D721Med (cell line): ENCODE results near the gene CAMK2B.

ENCODE experiments used
- DNase-seq: peaks from one replicate; pipeline ENCODE4 v3.0.0; 2011; ENCODE audit warnings: low spot score; ENCODE audit not compliant: insufficient read length
- FAIRE-seq: peaks from 2 replicates; lab custom pipeline; 2011; peaks lifted over from hg19 to GRCh38; lab: Jason Lieb, UNC
- TF ChIP-seq, protein P1 (sequence below): IDR thresholded peaks from 2 replicates; pipeline ENCODE4 v1.5.1; 2012; ENCODE audit warnings: mild to moderate bottlenecking, control low read depth; ENCODE audit not compliant: insufficient read depth; ENCODE audit errors: missing control alignments

CAMK2B gene

DNA sequence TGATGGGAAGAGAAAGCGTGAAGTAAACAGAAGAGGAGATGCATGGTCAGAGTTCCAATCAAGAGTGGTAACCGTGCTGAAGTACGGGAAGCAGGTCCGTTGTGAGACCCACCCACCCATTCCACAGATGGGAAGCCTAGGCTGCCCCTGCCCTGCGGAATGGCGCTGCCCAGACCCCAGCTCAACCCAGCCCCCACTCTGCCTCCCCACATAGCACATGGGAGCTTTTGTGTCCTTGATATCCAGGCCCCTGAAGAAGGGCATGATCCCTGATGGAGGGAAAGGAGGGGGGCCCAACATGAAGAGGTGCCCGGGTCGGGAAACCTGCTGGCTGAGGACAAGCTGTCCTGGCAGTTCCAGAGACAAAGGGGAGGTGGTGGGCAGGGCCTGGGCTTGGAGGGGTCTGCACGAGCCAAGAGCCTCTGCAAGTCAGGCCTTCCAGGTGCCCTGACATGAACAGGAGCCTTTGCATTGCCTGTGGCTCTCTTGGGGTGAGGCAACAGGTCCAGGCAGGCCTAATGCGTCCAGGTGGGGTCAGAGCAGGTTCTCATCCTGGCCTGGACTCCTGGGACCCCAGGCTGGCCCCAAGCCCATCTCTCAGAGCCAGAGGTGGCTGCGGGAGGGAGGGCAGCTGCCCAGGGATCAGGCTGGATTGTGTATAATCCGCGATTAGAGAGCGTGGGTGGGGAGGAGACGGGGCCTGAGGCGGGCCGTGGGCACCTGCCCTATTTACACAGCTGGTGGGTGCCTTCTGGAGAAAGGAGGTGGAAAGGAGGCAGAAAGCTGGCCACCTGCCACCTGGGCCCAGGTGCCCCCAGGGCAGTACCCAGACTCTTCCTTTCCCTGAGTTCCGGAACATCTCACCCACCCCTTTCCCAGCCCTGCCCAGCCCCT lies 101.1 kb downstream of the CAMK2B start:
- peak; percentile 99 for DNase-seq
- TF ChIP-seq, protein P1, sequence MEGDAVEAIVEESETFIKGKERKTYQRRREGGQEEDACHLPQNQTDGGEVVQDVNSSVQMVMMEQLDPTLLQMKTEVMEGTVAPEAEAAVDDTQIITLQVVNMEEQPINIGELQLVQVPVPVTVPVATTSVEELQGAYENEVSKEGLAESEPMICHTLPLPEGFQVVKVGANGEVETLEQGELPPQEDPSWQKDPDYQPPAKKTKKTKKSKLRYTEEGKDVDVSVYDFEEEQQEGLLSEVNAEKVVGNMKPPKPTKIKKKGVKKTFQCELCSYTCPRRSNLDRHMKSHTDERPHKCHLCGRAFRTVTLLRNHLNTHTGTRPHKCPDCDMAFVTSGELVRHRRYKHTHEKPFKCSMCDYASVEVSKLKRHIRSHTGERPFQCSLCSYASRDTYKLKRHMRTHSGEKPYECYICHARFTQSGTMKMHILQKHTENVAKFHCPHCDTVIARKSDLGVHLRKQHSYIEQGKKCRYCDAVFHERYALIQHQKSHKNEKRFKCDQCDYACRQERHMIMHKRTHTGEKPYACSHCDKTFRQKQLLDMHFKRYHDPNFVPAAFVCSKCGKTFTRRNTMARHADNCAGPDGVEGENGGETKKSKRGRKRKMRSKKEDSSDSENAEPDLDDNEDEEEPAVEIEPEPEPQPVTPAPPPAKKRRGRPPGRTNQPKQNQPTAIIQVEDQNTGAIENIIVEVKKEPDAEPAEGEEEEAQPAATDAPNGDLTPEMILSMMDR, result no peak
- FAIRE-seq, result no peak

DNA sequence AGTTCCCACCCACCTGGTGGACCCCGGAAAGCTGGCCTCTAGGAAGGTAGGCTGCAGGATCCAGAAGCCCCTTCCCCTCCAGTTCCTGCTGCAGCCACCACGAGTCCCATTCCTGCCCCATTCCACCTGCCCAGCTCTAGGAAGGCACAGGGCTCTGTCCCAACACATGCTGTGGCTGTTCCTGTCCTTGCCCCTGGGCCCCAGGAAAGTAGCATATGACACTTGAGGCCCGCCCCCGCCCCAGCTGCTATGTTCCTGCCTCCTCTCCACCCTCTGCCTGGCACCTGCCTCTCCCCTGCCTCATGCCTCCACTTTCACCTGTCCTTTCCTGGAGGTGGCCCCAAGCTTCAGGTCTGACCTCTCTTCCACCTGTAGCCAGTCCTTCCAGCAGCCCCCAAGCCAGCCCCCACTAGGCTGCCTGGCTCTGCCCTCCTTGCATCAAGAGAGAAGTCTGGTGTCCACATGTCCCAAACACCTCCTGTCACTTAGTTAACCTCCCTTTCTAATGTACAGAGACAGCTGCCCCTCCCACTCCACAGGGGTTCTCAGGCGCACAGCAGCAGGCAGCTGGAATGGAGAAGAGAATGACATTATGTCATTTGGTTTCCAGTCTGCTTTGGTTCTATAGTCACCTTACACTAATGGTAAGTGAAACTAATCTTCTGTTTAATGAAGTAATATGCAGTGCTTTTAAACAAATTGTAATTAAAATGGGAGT lies 101.9 kb downstream of the CAMK2B start:
- DNase-seq, result no peak
- no peak for FAIRE-seq
- TF ChIP-seq, protein P1, result no peak

DNA sequence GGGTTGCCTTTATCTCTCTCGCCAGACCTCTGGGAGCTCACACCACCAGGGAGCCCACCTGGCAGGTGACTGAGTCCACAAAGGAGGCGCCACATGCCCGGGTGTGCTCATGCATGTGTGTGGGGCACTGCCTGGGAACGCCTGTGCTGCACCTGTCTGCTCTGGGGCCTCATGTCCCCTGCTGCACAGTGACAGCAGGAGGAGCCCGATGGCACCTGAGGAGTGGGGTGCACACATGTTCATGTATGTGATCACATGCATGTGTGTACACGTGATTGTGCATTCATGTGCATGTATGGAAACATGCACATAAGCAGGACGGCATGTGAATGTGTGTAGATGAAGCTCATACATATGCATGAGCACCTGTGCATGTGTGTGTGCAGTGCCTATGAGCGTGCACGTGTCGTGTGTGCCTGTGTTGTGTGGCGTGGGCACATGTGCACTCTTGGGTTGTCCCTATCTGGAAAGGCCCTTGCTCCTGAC lies 102.6 kb downstream of the CAMK2B start:
- DNase-seq (no peak), FAIRE-seq (no peak)
- TF ChIP-seq, protein P1, result no peak

DNA sequence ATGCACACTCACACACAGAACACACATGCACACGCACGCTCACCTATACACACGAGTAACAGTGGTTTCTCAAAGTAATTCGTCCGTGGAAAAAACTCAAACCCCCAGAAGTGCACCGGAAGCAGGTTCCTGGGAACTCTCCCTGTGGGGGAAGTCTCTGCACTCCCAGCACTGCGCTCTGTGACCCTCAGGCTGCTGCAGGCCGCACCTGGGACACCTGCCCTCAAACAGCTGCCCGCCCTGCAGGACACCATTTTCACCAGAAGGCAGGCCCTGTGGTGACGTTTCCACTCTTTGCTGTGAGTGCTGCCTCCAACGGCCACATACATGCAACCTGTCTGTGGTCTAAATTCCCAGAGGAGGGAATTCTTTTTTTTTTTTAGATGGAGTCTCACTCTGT lies 103.3 kb downstream of the CAMK2B start:
- FAIRE-seq, result no peak
- TF ChIP-seq, protein P1, result no peak
- DNase-seq, result no peak

DNA sequence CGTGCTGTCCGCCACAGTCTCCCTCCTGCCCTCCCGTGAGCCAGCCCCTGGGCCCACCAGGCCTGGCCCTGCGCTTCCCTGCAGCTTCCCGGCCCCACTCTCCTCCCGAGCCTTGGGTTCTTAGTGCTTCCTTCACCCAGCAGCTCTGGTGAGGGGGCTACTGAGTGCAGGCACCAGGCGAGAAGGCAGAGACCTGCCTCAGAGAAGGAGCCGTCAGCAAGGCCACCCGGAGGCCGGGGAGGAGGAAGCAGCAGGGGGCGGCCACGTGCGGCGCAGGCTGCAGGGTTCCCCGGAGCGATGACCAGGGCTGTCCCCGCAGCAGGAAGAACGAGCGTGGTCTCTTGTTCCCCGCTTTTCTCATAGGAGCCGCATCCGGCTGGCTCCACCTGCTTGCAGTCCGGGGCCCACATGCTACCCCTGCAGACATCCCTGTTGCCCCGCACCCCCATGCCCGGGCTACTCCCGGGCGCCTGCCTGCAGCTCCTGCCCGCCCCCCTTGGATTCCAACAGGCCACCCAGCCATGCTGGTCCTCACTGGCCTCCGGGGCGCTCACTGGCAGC lies 104.1 kb downstream of the CAMK2B start:
- no peak for DNase-seq
- TF ChIP-seq, protein P1, result no peak
- FAIRE-seq, result no peak

DNA sequence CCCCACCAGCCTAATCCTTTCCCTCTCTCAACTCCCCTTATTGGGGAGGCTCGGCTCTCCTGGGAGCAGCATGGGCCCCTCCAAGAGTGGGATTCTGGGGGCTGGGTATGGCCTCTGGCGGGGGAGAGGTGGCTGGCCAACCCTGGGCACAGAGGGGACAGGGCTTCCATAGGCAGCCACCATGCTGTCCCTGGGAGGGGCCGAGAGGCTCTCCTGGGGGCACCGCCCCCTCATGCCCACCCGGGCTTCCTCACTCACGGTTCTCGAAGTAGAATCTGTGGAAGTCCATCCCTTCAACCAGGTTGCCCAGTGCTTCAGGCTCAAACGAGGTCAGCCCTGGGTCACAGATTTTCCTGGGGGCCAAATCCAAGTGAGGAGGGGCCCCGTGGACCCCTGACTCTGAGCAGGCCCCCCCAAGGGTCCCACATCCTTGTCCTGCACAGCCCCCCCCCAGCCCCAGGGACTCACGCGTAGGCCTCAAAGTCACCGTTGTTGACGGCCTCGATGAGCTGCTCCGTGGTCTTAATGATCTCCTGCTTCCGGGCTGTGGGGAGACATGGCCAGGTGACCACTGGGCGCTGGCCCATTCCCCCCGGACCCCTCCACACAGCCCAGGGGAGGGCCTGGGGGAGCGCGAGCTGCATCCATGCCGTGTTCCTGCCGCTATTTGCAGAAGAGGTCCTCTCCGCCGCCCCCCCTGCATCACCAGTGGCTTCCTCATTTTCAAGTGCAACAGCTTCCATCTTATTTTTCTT lies 104.9 kb downstream of the CAMK2B start:
- FAIRE-seq, result no peak

More for the DNA sequence above, 104.9 kb downstream of the CAMK2B start:
- no peak for DNase-seq
- TF ChIP-seq, protein P1, result no peak
